LNCaP clone FGC (cell line): ENCODE data around the gene ERVV-1.
A peak's percentile ranks its signal among the peaks of the same experiment; 100 is the strongest.

ENCODE experiments used
- DNase-seq: peaks from one replicate; pipeline ENCODE4 v3.0.0-alpha.2; 2011; ENCODE audit warnings: low read depth
- H3K4me3 ChIP-seq: 2 replicates; pipeline ENCODE4 v1.5.1; 2011; ENCODE audit warnings: mild to moderate bottlenecking, low read depth, low read length, control low read depth
- CTCF ChIP-seq: IDR thresholded peaks from 2 replicates; pipeline ENCODE4 v1.5.1; 2012; ENCODE audit warnings: mild to moderate bottlenecking; ENCODE audit not compliant: control insufficient read depth, insufficient read depth; ENCODE audit errors: extremely low read depth

Gene ERVV-1

GRCh38 chr19:52991484-52991883 lies 22.2 kb upstream of the ERVV-1 start:
- no peak overlapping the region for H3K4me3 ChIP-seq
- no peak for DNase-seq
- TF ChIP-seq CTCF = no peak

- no peak for TF ChIP-seq CTCF
- DNase-seq = no peak
- peak overlapping the region; percentile 56 for H3K4me3 ChIP-seq
Observed at GRCh38 chr19:52992109-52993004, 21.4 kb upstream of the ERVV-1 start.

DNA sequence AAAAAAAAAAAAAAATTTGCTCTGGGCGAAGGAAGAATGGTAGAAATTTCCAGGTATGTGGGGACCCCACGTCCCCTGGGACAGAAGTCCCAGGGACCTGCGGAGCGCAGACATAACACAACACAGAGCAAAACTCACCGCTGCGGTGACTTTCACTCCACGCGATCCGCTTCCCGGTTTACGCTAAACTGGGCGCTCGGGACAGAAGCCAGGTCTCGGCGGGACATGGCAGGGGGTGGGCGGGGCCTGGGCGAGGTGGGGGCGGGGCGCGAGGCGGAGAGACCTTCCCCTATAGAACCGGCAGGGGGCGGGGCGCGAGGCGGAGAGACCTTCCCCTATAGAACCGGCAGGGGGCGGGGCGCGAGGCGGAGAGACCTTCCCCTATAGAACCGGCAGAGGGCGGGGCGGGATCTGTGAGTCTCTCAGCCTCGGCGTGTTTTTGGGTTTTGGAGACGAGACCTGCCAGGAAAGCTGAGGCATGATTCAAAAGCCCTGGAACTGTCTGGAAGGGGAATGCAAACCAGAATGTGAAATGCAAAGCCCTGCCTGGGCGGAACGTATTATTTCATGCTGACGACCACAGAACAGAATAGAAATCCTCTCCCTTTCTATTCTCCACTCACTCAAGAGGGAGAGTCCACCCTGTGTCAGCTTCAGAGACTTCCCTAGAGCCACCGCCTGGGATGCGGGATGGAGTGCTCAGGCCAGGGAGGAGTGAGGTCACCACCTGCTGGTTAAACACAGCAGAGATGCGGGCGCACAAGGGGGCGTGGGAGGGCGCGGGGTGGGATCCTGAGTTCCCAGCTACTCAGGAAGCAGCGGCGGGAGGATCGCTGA lies 20.2 kb upstream of the ERVV-1 start:
- DNase-seq = peak; percentile 50
- peak; percentile 63 for TF ChIP-seq CTCF
- peak overlapping the region; percentile 56 for H3K4me3 ChIP-seq

DNA sequence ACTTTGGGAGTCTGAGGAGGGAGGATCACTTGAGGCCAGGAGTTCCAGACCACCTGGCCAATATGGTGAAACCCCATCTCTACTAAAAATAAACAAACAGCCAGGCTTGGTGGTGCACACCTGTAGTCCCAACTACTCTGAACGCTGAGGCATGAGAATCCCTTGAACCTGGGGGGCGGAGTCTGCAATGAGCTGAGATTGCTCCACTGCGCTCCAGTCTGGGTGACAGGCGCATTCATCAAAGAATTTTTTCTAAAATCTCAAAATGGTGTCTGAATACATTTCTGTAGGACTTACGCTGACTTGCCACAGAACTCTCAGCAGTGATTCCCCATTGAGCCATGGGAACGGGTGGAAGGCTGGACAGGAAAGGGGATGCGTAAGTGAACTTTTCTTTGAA lies 18.0 kb upstream of the ERVV-1 start:
- H3K4me3 ChIP-seq = no peak overlapping the region
- no peak for DNase-seq
- TF ChIP-seq CTCF = no peak

GRCh38 chr19:52997975-52998374 lies 15.7 kb upstream of the ERVV-1 start:
- no peak overlapping the region for H3K4me3 ChIP-seq
- DNase-seq = no peak
- no peak for TF ChIP-seq CTCF

DNA sequence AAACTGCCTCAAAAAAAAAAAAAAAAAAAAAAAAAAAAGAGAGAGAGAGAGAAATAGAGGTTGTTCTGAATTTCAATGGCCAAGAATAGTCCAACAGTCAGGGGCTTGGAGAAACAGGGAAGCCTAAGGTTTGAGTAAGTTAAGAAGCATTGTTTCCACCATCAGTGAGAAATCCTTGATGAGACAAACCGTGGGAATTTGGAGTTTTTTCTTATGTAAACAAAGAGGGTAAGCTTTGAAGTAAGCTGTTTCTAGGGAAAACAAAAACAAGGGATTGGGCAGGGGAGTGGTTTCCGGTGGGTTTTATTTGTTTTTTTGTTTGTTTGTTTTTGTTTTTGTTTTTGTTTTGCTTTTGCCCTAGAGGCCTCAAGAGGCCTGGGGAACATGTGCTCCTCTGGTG lies 11.2 kb upstream of the ERVV-1 start:
- DNase-seq = no peak
- TF ChIP-seq CTCF = no peak
- no peak overlapping the region for H3K4me3 ChIP-seq

GRCh38 chr19:53004242-53004641 lies 9.5 kb upstream of the ERVV-1 start:
- TF ChIP-seq CTCF = no peak
- DNase-seq = no peak
- H3K4me3 ChIP-seq = no peak overlapping the region
